AG04450 (cell line): ENCODE results near the gene ZMAT3. TPM values are rescaled to one million over a fixed set of nuclear protein-coding genes. Genes with fewer than 3 reads are reported as not detected.

Experiments used
- CTCF ChIA-PET: fragments of 300-600, 350-600 bp; formaldehyde crosslinking; extraction: SDS; loops from one replicate; lab custom pipeline; 2022; ENCODE audit warnings: antibody characterized with exemption, inconsistent platforms; lab: Charles Lee
- POLR2A ChIA-PET: fragments of 350-600 bp; formaldehyde crosslinking; extraction: SDS; loops from one replicate; lab custom pipeline; 2021; ENCODE audit warnings: antibody characterized with exemption, inconsistent platforms; lab: Yijun Ruan, JAX
- DNase-seq: peaks from one replicate; pipeline ENCODE4 v3.0.0-alpha.2; 2011; ENCODE audit warnings: low read depth, low spot score
- H3K27ac ChIP-seq: one replicate; pipeline ENCODE4 v1.5.1; 2012; ENCODE audit warnings: low read depth, low read length, control low read depth
- H3K27me3 ChIP-seq: one replicate; pipeline ENCODE4 v1.6.0; 2012; ENCODE audit warnings: low read length; ENCODE audit not compliant: control insufficient read depth, insufficient read depth
- H3K4me3 ChIP-seq: 2 replicates; pipeline ENCODE4 v1.5.1; 2011; ENCODE audit warnings: mild to moderate bottlenecking, low read depth, low read length, control low read depth
- H3K9me3 ChIP-seq: 2 replicates; pipeline ENCODE4 v1.5.1; 2012; ENCODE audit warnings: low read length; ENCODE audit not compliant: control insufficient read depth, insufficient read depth
- polyA plus RNA-seq: library from polyadenylated mRNA; depleted of rRNA; stranded (reverse); fragments of >200 nt; gene quantifications from 2 replicates; pipeline ENCODE4 v1.2.3, GENCODE V29; 2011
- TF ChIP-seq, protein P1 (sequence below): IDR thresholded peaks from 2 replicates; pipeline ENCODE4 v1.5.1; 2011; ENCODE audit warnings: low read depth, low read length, control low read depth, inconsistent platforms

ZMAT3 gene
- polyA plus RNA-seq, 1 experiment: 51.9 TPM

DNA sequence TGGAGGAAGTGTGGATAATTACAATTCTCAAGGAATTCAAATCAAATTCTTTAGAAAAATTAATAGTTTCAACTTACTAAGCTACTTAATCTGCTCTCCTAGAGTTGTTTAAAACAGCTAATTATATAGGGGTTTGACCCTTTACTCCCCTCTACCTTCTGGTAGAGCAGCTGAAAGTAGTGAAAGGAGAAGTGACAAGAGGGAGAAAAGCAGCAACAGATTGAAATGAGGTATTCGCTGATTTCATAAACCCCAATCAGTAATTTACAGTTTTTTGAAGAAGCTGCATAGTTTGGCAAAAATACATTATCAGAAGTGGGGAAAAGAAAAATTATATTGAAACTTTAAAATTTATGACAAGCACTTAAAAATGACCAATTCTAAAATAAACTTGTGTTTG is 52.8 kb downstream of the ZMAT3 start:
- DNase-seq: no peak
- Histone ChIP-seq H3K9me3 (no peaks in the 10 kb centered on the region), H3K4me3 (no peak overlapping the region), H3K27ac (no peak overlapping the region), H3K27me3 (no peaks in the 10 kb centered on the region)
- TF ChIP-seq, protein P1, sequence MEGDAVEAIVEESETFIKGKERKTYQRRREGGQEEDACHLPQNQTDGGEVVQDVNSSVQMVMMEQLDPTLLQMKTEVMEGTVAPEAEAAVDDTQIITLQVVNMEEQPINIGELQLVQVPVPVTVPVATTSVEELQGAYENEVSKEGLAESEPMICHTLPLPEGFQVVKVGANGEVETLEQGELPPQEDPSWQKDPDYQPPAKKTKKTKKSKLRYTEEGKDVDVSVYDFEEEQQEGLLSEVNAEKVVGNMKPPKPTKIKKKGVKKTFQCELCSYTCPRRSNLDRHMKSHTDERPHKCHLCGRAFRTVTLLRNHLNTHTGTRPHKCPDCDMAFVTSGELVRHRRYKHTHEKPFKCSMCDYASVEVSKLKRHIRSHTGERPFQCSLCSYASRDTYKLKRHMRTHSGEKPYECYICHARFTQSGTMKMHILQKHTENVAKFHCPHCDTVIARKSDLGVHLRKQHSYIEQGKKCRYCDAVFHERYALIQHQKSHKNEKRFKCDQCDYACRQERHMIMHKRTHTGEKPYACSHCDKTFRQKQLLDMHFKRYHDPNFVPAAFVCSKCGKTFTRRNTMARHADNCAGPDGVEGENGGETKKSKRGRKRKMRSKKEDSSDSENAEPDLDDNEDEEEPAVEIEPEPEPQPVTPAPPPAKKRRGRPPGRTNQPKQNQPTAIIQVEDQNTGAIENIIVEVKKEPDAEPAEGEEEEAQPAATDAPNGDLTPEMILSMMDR: no peak
- CTCF ChIA-PET: interaction anchor here (0.5 to 4.3 kb wide), 5 partner anchors 10 to 305 kb away, joined by 3 to 30 read pairs (median 3); no protein-coding TSS in a partner anchor
- POLR2A ChIA-PET: no interaction called here

DNA sequence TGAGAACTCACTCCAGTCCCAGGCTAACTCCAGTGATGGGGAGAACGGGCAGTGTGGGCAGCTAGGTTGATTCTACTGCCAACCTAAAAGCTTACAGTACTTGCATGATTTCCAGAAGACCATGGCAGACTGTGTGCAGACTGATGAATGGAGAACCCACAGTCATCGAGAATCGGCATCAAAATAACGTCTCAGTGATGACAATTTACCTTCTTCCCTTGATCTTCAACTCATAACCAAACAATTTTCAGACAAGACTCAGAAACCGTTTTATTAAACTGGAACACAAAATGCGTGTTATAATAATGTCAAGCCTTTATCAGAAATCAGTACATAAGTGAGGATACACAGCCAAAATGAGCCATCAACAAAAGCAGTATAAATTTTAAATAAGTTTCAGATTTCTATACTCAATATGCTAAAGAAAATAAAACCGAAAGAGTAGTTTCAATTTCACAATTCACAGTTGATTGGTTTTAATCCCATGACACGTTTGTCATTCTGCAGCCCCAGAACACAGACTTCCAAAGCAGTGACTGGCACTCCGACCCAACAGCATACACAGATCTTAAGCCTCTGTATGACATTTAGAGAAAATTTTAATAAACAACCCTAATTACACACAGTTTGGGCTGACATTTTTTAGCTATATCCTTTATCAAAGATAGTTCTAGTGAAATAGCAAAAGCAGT is 54.5 kb downstream of the ZMAT3 start:
- CTCF ChIA-PET: interaction anchor here (2.4 to 3.5 kb wide), 2 partner anchors 10 to 300 kb away, joined by 43 to 194 read pairs; no protein-coding TSS in a partner anchor
- H3K4me3 ChIP-seq: no peak overlapping the region
- no peak for DNase-seq
- no peak overlapping the region for H3K27ac ChIP-seq
- POLR2A ChIA-PET: no interaction called here
- TF ChIP-seq, protein P1: no peak
- no peaks in the 10 kb centered on the region for H3K9me3 ChIP-seq
- no peaks in the 10 kb centered on the region for H3K27me3 ChIP-seq

DNA sequence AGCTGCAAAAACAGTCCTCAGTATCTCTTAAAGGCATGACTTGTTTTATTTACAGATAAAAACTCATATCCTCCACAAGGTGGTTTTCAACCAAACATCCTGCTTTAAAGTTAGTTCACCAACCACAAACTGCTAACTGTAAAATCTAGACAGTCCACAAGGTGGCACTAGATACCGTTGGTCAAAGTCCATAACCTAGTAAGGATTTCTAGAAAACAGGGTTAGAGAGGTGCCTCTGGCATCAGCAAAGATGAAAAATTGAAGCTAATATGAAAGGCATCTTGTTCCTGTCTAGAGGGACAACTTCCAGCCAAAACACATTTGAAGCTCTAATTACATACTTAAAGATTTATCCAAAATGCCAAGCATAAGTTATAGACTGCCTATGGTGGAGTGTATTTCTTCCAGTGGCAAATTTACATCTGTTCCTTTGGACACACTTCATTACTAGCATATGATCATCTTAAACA is 56.0 kb downstream of the ZMAT3 start:
- DNase-seq: peak; percentile 59
- ChIA-PET POLR2A (interaction anchor here (0.5 to 0.6 kb wide), 2 partner anchors 15 to 300 kb away, joined by 4 read pairs; no protein-coding TSS in a partner anchor), CTCF (interaction anchor here (0.6 to 3.5 kb wide), 71 partner anchors 9 to 1830 kb away, joined by 3 to 194 read pairs (median 4); partner anchors contain the start of genes ACTL6A and PIK3CA)

DNA sequence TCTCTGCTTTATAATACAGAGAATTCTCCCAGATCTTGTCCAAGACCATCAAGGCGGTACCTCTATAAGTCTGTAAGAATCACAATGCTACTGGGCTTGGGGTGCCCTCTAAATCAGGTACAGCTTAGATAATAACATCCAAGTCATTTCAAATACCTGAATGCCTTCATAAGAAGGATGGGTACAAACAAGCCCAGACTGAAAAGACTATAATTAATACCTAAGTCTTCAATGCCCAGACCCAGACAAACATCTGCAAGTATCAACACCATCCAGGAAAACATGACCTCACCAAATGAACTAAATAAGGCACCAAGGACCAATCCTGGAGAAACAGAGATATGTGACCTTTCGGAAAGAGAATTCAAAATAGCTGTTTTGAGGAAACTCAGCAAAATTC is 65.9 kb downstream of the ZMAT3 start:
- TF ChIP-seq, protein P1: no peak
- ChIA-PET CTCF (interaction anchor here (0.6 to 1.3 kb wide), 3 partner anchors 10 to 17 kb away, joined by 3 read pairs; no protein-coding TSS in a partner anchor), POLR2A (no interaction called here)
- H3K4me3 ChIP-seq: no peak overlapping the region
- no peaks in the 10 kb centered on the region for H3K27me3 ChIP-seq
- H3K9me3 ChIP-seq: no peaks in the 10 kb centered on the region
- H3K27ac ChIP-seq: no peak overlapping the region
- no peak for DNase-seq

More for the DNA sequence above, 56.0 kb downstream of the ZMAT3 start:
- no peaks in the 10 kb centered on the region for H3K27me3 ChIP-seq
- no peak overlapping the region for H3K4me3 ChIP-seq
- TF ChIP-seq, protein P1: peak; percentile 84
- no peaks in the 10 kb centered on the region for H3K9me3 ChIP-seq
- no peak overlapping the region for H3K27ac ChIP-seq

DNA sequence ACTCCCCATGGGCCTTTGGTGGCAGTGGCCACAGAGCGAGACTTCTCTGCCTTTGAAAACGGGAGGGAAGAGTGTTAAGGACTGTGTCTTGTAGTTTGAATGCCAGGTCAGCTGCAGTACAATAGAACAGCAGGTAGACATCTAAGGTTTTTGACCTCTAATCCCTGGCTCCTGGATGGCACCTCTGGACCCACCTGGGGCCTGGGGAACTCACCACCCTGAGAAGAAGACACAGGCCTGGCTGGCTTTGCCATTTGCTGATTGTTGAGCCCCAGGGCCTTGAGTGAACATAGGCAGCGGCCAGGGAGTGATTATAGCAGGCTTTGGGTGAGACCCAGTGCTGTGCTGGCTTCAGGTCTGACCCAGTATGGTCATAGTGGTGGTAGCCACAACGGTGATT is 66.4 kb downstream of the ZMAT3 start:
- Histone ChIP-seq H3K27me3 (no peaks in the 10 kb centered on the region), H3K4me3 (no peak overlapping the region), H3K9me3 (no peaks in the 10 kb centered on the region), H3K27ac (no peak overlapping the region)
- TF ChIP-seq, protein P1: no peak
- no peak for DNase-seq
- POLR2A ChIA-PET: no interaction called here
- CTCF ChIA-PET: interaction anchor here (0.6 kb wide), 1 partner anchor 11 kb away, joined by 3 read pairs; no protein-coding TSS in a partner anchor
